PC-3 (cell line): ENCODE results near the gene FRMD4B.

ENCODE experiments used
- CTCF ChIP-seq: fragments of 300-600 bp; sonication (generic); conservative IDR thresholded peaks from 2 replicates; pipeline ENCODE4 v1.5.1; 2017; ENCODE audit warnings: antibody characterized with exemption, low read depth, mild to moderate bottlenecking, low read length
- EZH2 ChIP-seq: fragments of 300-600 bp; sonication (generic); IDR thresholded peaks from one replicate; pipeline ENCODE4 v1.6.1; 2017; ENCODE audit warnings: antibody characterized with exemption, mild to moderate bottlenecking, low read length; ENCODE audit not compliant: unreplicated experiment

GRCh38 chr3:69164296-69164695, 221.6 kb downstream of the FRMD4B start:
- no peak for TF ChIP-seq CTCF
- TF ChIP-seq EZH2, result no peak
